ENCODE results near the gene FEM1C.
A peak's percentile ranks its signal among the peaks of the same experiment; 100 is the strongest.

DNA sequence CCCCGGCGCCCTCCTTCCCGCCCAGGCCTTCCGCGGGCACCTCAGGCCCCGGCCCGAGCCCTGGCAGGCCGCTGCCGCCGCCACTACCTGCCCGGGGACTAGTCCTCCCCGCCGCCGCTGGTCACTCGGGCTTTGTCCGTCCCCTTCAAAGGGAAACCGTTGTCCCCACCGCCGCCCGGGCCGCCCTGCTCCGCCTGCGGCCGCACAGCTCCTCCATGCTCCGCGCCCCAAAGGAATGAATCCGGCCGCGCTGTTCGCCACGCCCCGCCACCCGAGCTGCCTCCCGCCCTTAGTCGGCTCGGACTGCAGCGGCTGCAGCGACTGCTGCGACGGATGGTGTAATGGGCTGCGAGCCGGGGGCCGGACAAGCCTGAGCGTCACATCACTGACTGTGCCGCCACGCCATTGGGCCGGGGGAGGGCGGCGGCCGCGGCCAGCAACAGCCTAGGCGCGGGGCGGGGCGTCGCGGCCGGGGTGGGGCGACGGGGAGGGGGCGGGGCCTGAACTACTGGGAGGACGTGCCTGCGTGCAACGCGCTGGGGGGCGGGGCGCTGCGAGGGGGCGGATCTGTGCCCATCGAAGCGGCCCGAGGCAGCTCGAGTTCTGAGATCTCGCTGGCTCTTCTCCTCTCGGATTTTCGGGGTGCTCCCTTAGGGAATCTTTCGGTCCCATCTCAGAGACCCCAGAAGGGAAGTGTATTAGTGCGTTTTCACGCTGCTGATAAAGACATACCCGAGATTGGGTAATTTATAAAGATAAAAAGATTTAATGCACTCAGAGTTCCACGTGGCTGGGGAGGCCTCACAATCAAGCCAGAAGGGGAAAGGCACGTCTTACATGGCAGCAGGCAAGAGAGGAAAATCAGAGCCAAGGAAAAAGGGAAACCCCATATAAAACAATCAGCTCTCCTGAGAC, at the start of gene FEM1C:
- peak; percentile 99 to 100 for TF ChIP-seq POLR2A (IDR thresholded peaks at IDR 0.05)
- TF ChIP-seq, protein P1, sequence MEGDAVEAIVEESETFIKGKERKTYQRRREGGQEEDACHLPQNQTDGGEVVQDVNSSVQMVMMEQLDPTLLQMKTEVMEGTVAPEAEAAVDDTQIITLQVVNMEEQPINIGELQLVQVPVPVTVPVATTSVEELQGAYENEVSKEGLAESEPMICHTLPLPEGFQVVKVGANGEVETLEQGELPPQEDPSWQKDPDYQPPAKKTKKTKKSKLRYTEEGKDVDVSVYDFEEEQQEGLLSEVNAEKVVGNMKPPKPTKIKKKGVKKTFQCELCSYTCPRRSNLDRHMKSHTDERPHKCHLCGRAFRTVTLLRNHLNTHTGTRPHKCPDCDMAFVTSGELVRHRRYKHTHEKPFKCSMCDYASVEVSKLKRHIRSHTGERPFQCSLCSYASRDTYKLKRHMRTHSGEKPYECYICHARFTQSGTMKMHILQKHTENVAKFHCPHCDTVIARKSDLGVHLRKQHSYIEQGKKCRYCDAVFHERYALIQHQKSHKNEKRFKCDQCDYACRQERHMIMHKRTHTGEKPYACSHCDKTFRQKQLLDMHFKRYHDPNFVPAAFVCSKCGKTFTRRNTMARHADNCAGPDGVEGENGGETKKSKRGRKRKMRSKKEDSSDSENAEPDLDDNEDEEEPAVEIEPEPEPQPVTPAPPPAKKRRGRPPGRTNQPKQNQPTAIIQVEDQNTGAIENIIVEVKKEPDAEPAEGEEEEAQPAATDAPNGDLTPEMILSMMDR (IDR thresholded peaks at IDR 0.05): peak in 1 of 6 experiments; percentile 14
